IMR-90 (cell line): ENCODE measurements around the gene EMC8. TPM values are rescaled to one million over a fixed set of nuclear protein-coding genes. Genes with fewer than 3 reads are reported as not detected.

ENCODE experiments used
- ATAC-seq: fragments of 200-7000 bp; cut with Tn5 transposase; 2 replicates; pipeline ENCODE4 v1.9.1; 2020; ENCODE audit warnings: low read depth, mild to moderate bottlenecking, moderate library complexity
- BruUV-seq: library from RNA; stranded (reverse); fragments of 400-500 nt; replicated peaks from 2 replicates; lab custom pipeline; 2021; lab: Mats Ljungman, UMichigan
- CTCF ChIA-PET: fragments of 300-600 bp; formaldehyde crosslinking; extraction: SDS; loops from one replicate; lab custom pipeline; 2021; ENCODE audit warnings: antibody characterized with exemption; lab: Yijun Ruan, JAX
- POLR2A ChIA-PET: fragments of 300-600 bp; sonication (Branson Sonifier 250); formaldehyde crosslinking; loops from one replicate; lab custom pipeline; 2022; ENCODE audit warnings: antibody characterized with exemption; ENCODE audit not compliant: unreplicated experiment; lab: Charles Lee
- DNase-seq: peaks from one replicate; pipeline ENCODE4 v3.0.0; 2013
- H2AFZ ChIP-seq: replicated peaks from 2 replicates; pipeline ENCODE3; 2013; ENCODE audit warnings: low read length, mild to moderate bottlenecking; ENCODE audit not compliant: poor library complexity
- H2AK5ac ChIP-seq: 2 replicates; pipeline ENCODE4 v1.6.1; 2013; ENCODE audit warnings: low read depth, low read length, inconsistent platforms
- H2AK9ac ChIP-seq: replicated peaks from 2 replicates; pipeline ENCODE3; 2013; ENCODE audit warnings: mild to moderate bottlenecking, low read depth, low read length, moderate library complexity; ENCODE audit not compliant: poor library complexity
- H2BK120ac ChIP-seq: 2 replicates; pipeline ENCODE4 v1.6.1; 2013; ENCODE audit warnings: low read depth, low read length, inconsistent platforms
- H2BK15ac ChIP-seq: 3 replicates; pipeline ENCODE4 v1.6.1; 2013; ENCODE audit warnings: low read depth, low read length, inconsistent platforms
- H2BK20ac ChIP-seq: 2 replicates; pipeline ENCODE4 v1.6.1; 2013; ENCODE audit warnings: low read depth, mild to moderate bottlenecking, inconsistent platforms, low read length, moderate library complexity
- H2BK5ac ChIP-seq: 2 replicates; pipeline ENCODE4 v1.6.1; 2013; ENCODE audit warnings: mild to moderate bottlenecking, low read depth, low read length, inconsistent platforms; ENCODE audit not compliant: poor library complexity, severe bottlenecking
- H3K14ac ChIP-seq: replicated peaks from 2 replicates; pipeline ENCODE4 v1.6.1; 2013; ENCODE audit warnings: low read depth, low read length, inconsistent platforms
- H3K18ac ChIP-seq: 2 replicates; pipeline ENCODE4 v1.6.1; 2013; ENCODE audit warnings: low read depth, low read length, control low read depth
- H3K23ac ChIP-seq: 2 replicates; pipeline ENCODE4 v1.6.1; 2013; ENCODE audit warnings: low read depth, low read length, inconsistent platforms
- H3K27ac ChIP-seq: 2 replicates; pipeline ENCODE4 v1.5.1; 2013; ENCODE audit warnings: mild to moderate bottlenecking, control low read depth, low read length; ENCODE audit not compliant: insufficient read depth
- H3K27me3 ChIP-seq: 2 replicates; pipeline ENCODE4 v1.6.1; 2013; ENCODE audit warnings: low read length; ENCODE audit not compliant: control insufficient read depth, insufficient read depth
- H3K36me3 ChIP-seq: 2 replicates; pipeline ENCODE4 v1.6.1; 2013; ENCODE audit warnings: low read length, mixed read lengths; ENCODE audit not compliant: control insufficient read depth, insufficient read depth
- H3K4ac ChIP-seq: 2 replicates; pipeline ENCODE4 v1.6.1; 2013; ENCODE audit warnings: low read depth, low read length, inconsistent platforms
- H3K4me1 ChIP-seq: 2 replicates; pipeline ENCODE4 v1.6.1; 2013; ENCODE audit warnings: low read length, mixed read lengths; ENCODE audit not compliant: control insufficient read depth, insufficient read depth
- H3K4me2 ChIP-seq: 2 replicates; pipeline ENCODE4 v1.6.1; 2013; ENCODE audit warnings: low read depth, mild to moderate bottlenecking, control low read depth, low read length, moderate library complexity
- H3K4me3 ChIP-seq: 2 replicates; pipeline ENCODE4 v1.5.1; 2013; ENCODE audit warnings: low read depth, mild to moderate bottlenecking, control low read depth, low read length, moderate library complexity; ENCODE audit not compliant: insufficient read depth
- H3K56ac ChIP-seq: 2 replicates; pipeline ENCODE4 v1.6.1; 2013; ENCODE audit warnings: low read length, inconsistent platforms; ENCODE audit not compliant: insufficient read depth; ENCODE audit errors: extremely low read depth
- H3K79me1 ChIP-seq, 2 experiments: 2 replicates each; pipeline ENCODE4 v1.6.1; 2013; ENCODE audit warnings: low read length in 2 of 2, inconsistent platforms in 1 of 2, low read depth in 1 of 2
- H3K9ac ChIP-seq: 2 replicates; pipeline ENCODE4 v1.6.1; 2013; ENCODE audit warnings: low read depth, low read length, control low read depth
- H3K9me1 ChIP-seq: 2 replicates; pipeline ENCODE4 v1.6.1; 2013; ENCODE audit warnings: low read length, inconsistent platforms; ENCODE audit not compliant: insufficient read depth
- H3K9me3 ChIP-seq: 2 replicates; pipeline ENCODE4 v1.6.1; 2013; ENCODE audit warnings: low read length; ENCODE audit not compliant: control insufficient read depth, insufficient read depth
- H4K20me1 ChIP-seq: 2 replicates; pipeline ENCODE4 v1.6.1; 2013; ENCODE audit warnings: low read length, inconsistent platforms; ENCODE audit not compliant: insufficient read depth
- H4K5ac ChIP-seq: 2 replicates; pipeline ENCODE4 v1.6.1; 2013; ENCODE audit warnings: mild to moderate bottlenecking, low read depth, low read length, control low read depth
- H4K8ac ChIP-seq, 2 experiments: 2 replicates each; pipeline ENCODE4 v1.6.1; 2013; ENCODE audit warnings: low read depth in 2 of 2, low read length in 2 of 2, control low read depth in 1 of 2, inconsistent platforms in 1 of 2
- H4K91ac ChIP-seq: 2 replicates; pipeline ENCODE4 v1.6.1; 2013; ENCODE audit warnings: low read depth, low read length, inconsistent platforms; ENCODE audit not compliant: insufficient read depth
- BHLHE40 ChIP-seq: fragments of 150-350 bp; IDR thresholded peaks from 2 replicates; pipeline ENCODE4 v1.6.1; 2016; ENCODE audit warnings: mild to moderate bottlenecking, low read depth, low read length
- FOS ChIP-seq: fragments of 150-350 bp; IDR thresholded peaks from 2 replicates; pipeline ENCODE4 v1.6.1; 2016; ENCODE audit warnings: low read depth, low read length
- MXI1 ChIP-seq: IDR thresholded peaks from 2 replicates; pipeline ENCODE4 v1.6.1; 2012; ENCODE audit warnings: low read depth, mild to moderate bottlenecking, low read length, moderate library complexity, borderline replicate concordance
- NFE2L2 ChIP-seq: fragments of 150-350 bp; IDR thresholded peaks from 2 replicates; pipeline ENCODE4 v1.6.1; 2016; ENCODE audit warnings: low read depth, mild to moderate bottlenecking, low read length
- RCOR1 ChIP-seq: IDR thresholded peaks from 2 replicates; pipeline ENCODE4 v1.6.1; 2012; ENCODE audit warnings: mild to moderate bottlenecking, low read length, improper control_type of control experiment; ENCODE audit not compliant: insufficient replicate concordance
- RFX5 ChIP-seq: IDR thresholded peaks from 2 replicates; pipeline ENCODE4 v1.8.0; 2012; ENCODE audit warnings: low read depth, mild to moderate bottlenecking, low read length, moderate library complexity
- SMC3 ChIP-seq: fragments of 150-350 bp; IDR thresholded peaks from 2 replicates; pipeline ENCODE4 v1.6.1; 2016; ENCODE audit warnings: low read depth, mild to moderate bottlenecking, antibody characterized with exemption, low read length, moderate library complexity
- USF2 ChIP-seq: fragments of 150-350 bp; IDR thresholded peaks from 2 replicates; pipeline ENCODE4 v1.6.1; 2017; ENCODE audit warnings: mild to moderate bottlenecking, antibody characterized with exemption, low read length, low read depth
- WGBS, 2 experiments: methylation state at CpG; one replicate each; pipeline versions ENCODE4 v1.1.5 to v1.1.7; 2013; ENCODE audit warnings: missing lambda C conversion rate in 2 of 2; ENCODE audit not compliant: insufficient read length in 1 of 2; ENCODE audit errors: extremely low coverage in 2 of 2; 5-methylcytosine and 5-hydroxymethylcytosine counted together
- dilution Hi-C: fragments of 300-500 bp; cut with HindIII; formaldehyde crosslinking; loops from one replicate; pipeline ENCODE4 v1.14.3; 2018; ENCODE audit warnings: low sequenced_read_pairs; ENCODE audit not compliant: unreplicated experiment
- in situ Hi-C: fragments of 300-500 bp; cut with MboI; formaldehyde crosslinking; loops from 3 replicates; pipeline ENCODE4 v1.14.3; 2019; ENCODE audit warnings: low sequenced_read_pairs, inconsistent platforms, mixed read lengths
- intact Hi-C: fragments of 100-400 bp; cut with micrococcal nuclease; formaldehyde crosslinking; loops from 2 replicates; pipeline ENCODE4 v1.10.0; 2022
- polyA plus RNA-seq, 3 experiments: library from polyadenylated mRNA; depleted of rRNA; stranded (reverse); fragments of >200 nt; gene quantifications; 2 replicates each; pipeline ENCODE4 v1.2.3, GENCODE V29; 2012; ENCODE audit warnings: low replicate concordance in 1 of 3
- total RNA-seq: library from RNA; depleted of rRNA; stranded (reverse); fragments of >200 nt; gene quantifications from 2 replicates; pipeline ENCODE4 v1.2.3, GENCODE V29; 2012

Gene EMC8
- total and polyA plus RNA-seq, 2 of the 4 experiments (the other 2 are of a cell fraction): 23.7 to 48.9 TPM

GRCh38 chr16:85829171-85829719 lies 29.9 kb upstream of the EMC8 start:
- H2AFZ ChIP-seq: no peak overlapping the region
- H3K18ac ChIP-seq: no peak overlapping the region
- no peak overlapping the region for H4K91ac ChIP-seq
- no peaks in the 10 kb centered on the region for H4K20me1 ChIP-seq
- intact Hi-C loops (no loop called here), dilution Hi-C loops (no loop called here), in situ Hi-C loops (loop anchor here (10.0 kb wide), 1 partner anchor 156 kb away; no protein-coding TSS in a partner anchor)
- H3K23ac ChIP-seq: no peak overlapping the region
- H3K27me3 ChIP-seq: peaks cover 49% of the 10 kb centered on the region
- H2BK15ac ChIP-seq: no peak overlapping the region
- no peak for TF ChIP-seq NFE2L2
- no peak for TF ChIP-seq FOS
- TF ChIP-seq SMC3: no peak
- no peak for TF ChIP-seq BHLHE40
- no peak for TF ChIP-seq RFX5
- TF ChIP-seq USF2: no peak
- TF ChIP-seq RCOR1: no peak
- no peak for TF ChIP-seq MXI1
- no peak for ATAC-seq
- no TSS peak for BruUV-seq
- peaks cover 6% of the 10 kb centered on the region; the same call in 1 of the 2 replicates for H3K9me3 ChIP-seq
- H3K27ac ChIP-seq: no peak overlapping the region
- no peak overlapping the region for H3K56ac ChIP-seq
- no peak overlapping the region for H3K4me3 ChIP-seq
- no peak overlapping the region for H4K8ac ChIP-seq
- H2AK5ac ChIP-seq: no peak overlapping the region
- H3K36me3 ChIP-seq: no peaks in the 10 kb centered on the region
- H3K4me1 ChIP-seq: no peaks in the 10 kb centered on the region
- no peak overlapping the region for H2AK9ac ChIP-seq
- H4K5ac ChIP-seq: no peak overlapping the region
- no peak overlapping the region for H2BK120ac ChIP-seq
- H3K4ac ChIP-seq: no peak overlapping the region
- no peak overlapping the region for H2BK20ac ChIP-seq
- CTCF ChIA-PET: no interaction called here
- no CpG with 5 or more reads among the region's 15 CpGs for WGBS, 2 experiments
- DNase-seq: no peak
- H3K9me1 ChIP-seq: no peaks in the 10 kb centered on the region
- no peaks in the 10 kb centered on the region for H3K79me1 ChIP-seq
- no peak overlapping the region for H3K9ac ChIP-seq
- H3K4me2 ChIP-seq: no peak overlapping the region
- H3K14ac ChIP-seq: no peak overlapping the region
- H2BK5ac ChIP-seq: no peak overlapping the region
- POLR2A ChIA-PET: no interaction called here
